ENCODE data around the gene EMID1. TPM values are rescaled to one million over a fixed set of nuclear protein-coding genes. Genes with fewer than 3 reads are reported as not detected.

Gene EMID1
- total RNA-seq, 1 experiment from 2014 or later: 5.4 TPM

GRCh38 chr22:29253561-29254285 lies 48.0 kb downstream of the EMID1 start:
- Histone ChIP-seq H3K18ac (ENCODE audit: insufficient read length, low read depth, low read length) (no peak overlapping the region), H3K23me2 (ENCODE audit: insufficient read length, low read depth, low read length, poor library complexity, severe bottlenecking) (no peaks in the 10 kb centered on the region), H3K4ac (ENCODE audit: low read depth, low read length) (no peak overlapping the region), H3K4me2 (ENCODE audit: insufficient read depth, insufficient read length, low read length) (no peak overlapping the region), H3K9me3 (ENCODE audit: control insufficient read depth, low read depth, low read length) (no peaks in the 10 kb centered on the region), H3K4me1 (ENCODE audit: insufficient read depth, low read length) (no peaks in the 10 kb centered on the region), H3K27me3 (ENCODE audit: insufficient read depth, low read length) (no peaks in the 10 kb centered on the region), H2AFZ (ENCODE audit: low read length) (no peak overlapping the region), H3K9ac (ENCODE audit: extremely low read depth, insufficient read length, low read length) (no peak overlapping the region), H2BK5ac (ENCODE audit: insufficient read length, low read length) (no peak overlapping the region), H2BK12ac (ENCODE audit: insufficient read length, low read depth, low read length) (no peak overlapping the region), H4K8ac (replicated peaks; ENCODE audit: insufficient read length, low read depth, low read length) (no peak overlapping the region), H2AK5ac (ENCODE audit: insufficient read length, low read length) (no peak overlapping the region), H4K20me1 (ENCODE audit: control insufficient read depth, insufficient read depth, insufficient read length) (no peaks in the 10 kb centered on the region), H3K79me1 (ENCODE audit: insufficient read depth, low read depth, low read length, poor library complexity, severe bottlenecking) (no peaks in the 10 kb centered on the region), H3K23ac (ENCODE audit: insufficient read length, low read depth, low read length) (no peak overlapping the region), H2BK15ac (ENCODE audit: low read depth, low read length) (no peak overlapping the region), H4K5ac (ENCODE audit: insufficient read length, low read depth, low read length) (no peak overlapping the region), H2BK120ac (ENCODE audit: low read depth, low read length, poor library complexity, severe bottlenecking) (no peak overlapping the region), H3K14ac (ENCODE audit: insufficient read depth, low read length) (peak overlapping the region; percentile 63), H2BK20ac (ENCODE audit: low read depth, low read length, poor library complexity, severe bottlenecking) (no peak overlapping the region), H3K79me2 (ENCODE audit: insufficient read depth, low read length) (no peaks in the 10 kb centered on the region), H4K91ac (ENCODE audit: insufficient read length, low read depth, low read length) (no peak overlapping the region), H3K27ac (ENCODE audit: insufficient read length, low read depth, low read length) (no peak overlapping the region), H3T11ph (ENCODE audit: low read length) (no peak overlapping the region), H3K56ac (ENCODE audit: insufficient read length, low read depth, low read length) (no peak overlapping the region)
- no CpG with 5 or more reads among the region's 14 CpGs for WGBS (ENCODE audit: extremely low coverage, insufficient read length, low lambda C conversion rate)
- H3K27ac Mint-ChIP-seq: no peak overlapping the region
- H3K27me3 Mint-ChIP-seq (ENCODE audit: low read depth): peaks cover 7% of the 10 kb centered on the region
- peak; percentile 29; the same call in 2 of the 3 replicates for TF ChIP-seq CTCF (conservative IDR thresholded peaks at IDR 0.05)
- H3K4me3 Mint-ChIP-seq: no peak overlapping the region
- H3K9me3 Mint-ChIP-seq: no peaks in the 10 kb centered on the region
- peaks cover 0 to 7% of the 10 kb centered on the region in 2 experiments; a peak in 2 of 4 replicates for H3K4me1 Mint-ChIP-seq
- H3K36me3 Mint-ChIP-seq (ENCODE audit: insufficient read depth in 1 of 3, low read depth in 3 of 3): no peaks in the 10 kb centered on the region; a peak in 1 of 7 replicates
- no peak for DNase-seq

Data from H9 (cell line).